ENCODE data around the gene ANXA9.

GRCh38 chr1:151037032-151037431 is 54.9 kb downstream of the ANXA9 start:
- TF ChIP-seq CTCF (optimal IDR thresholded peaks at IDR 0.05 in 1 of 3, IDR thresholded peaks at IDR 0.05 in 1 of 3, conservative IDR thresholded peaks at IDR 0.05 in 1 of 3; ENCODE audit: extremely low read depth in 1 of 3, insufficient read depth in 2 of 3, low read length in 3 of 3) (no peak), EZH2 (IDR thresholded peaks at IDR 0.05; ENCODE audit: low read length) (no peak)

Data from keratinocyte (primary cell).